Mammary epithelial cell (primary cell): ENCODE measurements around the gene PAX5.

Source experiments
- EZH2 ChIP-seq: IDR thresholded peaks from 2 replicates; pipeline ENCODE4 v1.6.1; 2012; ENCODE audit warnings: low read length, inconsistent platforms, borderline replicate concordance
- TF ChIP-seq, protein P1 (sequence below), 2 donors: IDR thresholded peaks in 1 of 2; conservative IDR thresholded peaks in 1 of 2; 2 replicates each; pipeline ENCODE4 v1.5.1; 2011 to 2012; ENCODE audit warnings: inconsistent platforms in 2 of 2, low read length in 2 of 2, mild to moderate bottlenecking in 2 of 2, control low read depth in 1 of 2, low read depth in 1 of 2; ENCODE audit not compliant: insufficient read depth in 1 of 2; ENCODE audit errors: extremely low read depth in 1 of 2

DNA sequence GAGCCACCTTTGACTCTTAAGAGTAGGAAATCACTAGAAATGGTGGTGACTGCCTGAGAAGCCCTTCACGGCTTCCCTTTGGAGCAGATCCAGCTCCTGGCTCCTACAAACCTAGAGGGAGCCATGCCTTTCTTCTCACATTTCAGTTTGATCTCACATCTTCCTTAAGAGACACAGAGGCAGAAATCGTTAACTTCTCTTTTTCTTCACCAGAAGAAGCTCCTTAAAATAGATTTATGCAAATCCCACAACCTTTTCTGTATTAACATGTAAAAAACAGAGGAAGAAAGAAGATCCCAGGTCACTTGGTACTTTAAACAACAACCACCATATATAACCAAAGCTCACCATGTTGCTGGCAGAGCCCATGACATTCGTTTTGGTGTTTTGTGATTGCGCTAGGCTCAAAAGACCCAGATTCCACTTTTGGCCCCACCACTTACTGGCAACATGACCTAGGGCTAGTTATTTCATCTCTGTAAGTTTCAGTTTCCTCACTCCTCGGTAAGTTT, 29.6 kb downstream of the PAX5 start:
- TF ChIP-seq, protein P1, sequence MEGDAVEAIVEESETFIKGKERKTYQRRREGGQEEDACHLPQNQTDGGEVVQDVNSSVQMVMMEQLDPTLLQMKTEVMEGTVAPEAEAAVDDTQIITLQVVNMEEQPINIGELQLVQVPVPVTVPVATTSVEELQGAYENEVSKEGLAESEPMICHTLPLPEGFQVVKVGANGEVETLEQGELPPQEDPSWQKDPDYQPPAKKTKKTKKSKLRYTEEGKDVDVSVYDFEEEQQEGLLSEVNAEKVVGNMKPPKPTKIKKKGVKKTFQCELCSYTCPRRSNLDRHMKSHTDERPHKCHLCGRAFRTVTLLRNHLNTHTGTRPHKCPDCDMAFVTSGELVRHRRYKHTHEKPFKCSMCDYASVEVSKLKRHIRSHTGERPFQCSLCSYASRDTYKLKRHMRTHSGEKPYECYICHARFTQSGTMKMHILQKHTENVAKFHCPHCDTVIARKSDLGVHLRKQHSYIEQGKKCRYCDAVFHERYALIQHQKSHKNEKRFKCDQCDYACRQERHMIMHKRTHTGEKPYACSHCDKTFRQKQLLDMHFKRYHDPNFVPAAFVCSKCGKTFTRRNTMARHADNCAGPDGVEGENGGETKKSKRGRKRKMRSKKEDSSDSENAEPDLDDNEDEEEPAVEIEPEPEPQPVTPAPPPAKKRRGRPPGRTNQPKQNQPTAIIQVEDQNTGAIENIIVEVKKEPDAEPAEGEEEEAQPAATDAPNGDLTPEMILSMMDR (conservative IDR thresholded peaks at IDR 0.05 in 1 of 2, IDR thresholded peaks at IDR 0.05 in 1 of 2; ENCODE audit: extremely low read depth in 1 of 2, insufficient read depth in 1 of 2, low read depth in 1 of 2, low read length in 2 of 2) = no peak
- no peak for TF ChIP-seq EZH2
